ENCODE results near the gene FMR1NB. TPM values are rescaled to one million over a fixed set of nuclear protein-coding genes. Genes with fewer than 3 reads are reported as not detected.

The FMR1NB gene
- total RNA-seq, 1 donor from 2014 or later: not detected

- Histone ChIP-seq H3K4me3 (no peak overlapping the region), H3K27ac (no peak overlapping the region), H3K9me3 (no peaks in the 10 kb centered on the region), H3K4me1 (no peaks in the 10 kb centered on the region), H3K36me3 (no peaks in the 10 kb centered on the region), H3K27me3 (no peaks in the 10 kb centered on the region)
- intact Hi-C loops (cut with DNase I): no loop called here
- no peak for DNase-seq (ENCODE audit: extremely low spot score in 2 of 2)
- no peak for TF ChIP-seq POLR2AphosphoS5 (IDR thresholded peaks at IDR 0.05; ENCODE audit: insufficient read depth in 1 of 2, low read depth in 1 of 2)
- TF ChIP-seq POLR2A (IDR thresholded peaks at IDR 0.05): no peak
- TF ChIP-seq, protein P1, sequence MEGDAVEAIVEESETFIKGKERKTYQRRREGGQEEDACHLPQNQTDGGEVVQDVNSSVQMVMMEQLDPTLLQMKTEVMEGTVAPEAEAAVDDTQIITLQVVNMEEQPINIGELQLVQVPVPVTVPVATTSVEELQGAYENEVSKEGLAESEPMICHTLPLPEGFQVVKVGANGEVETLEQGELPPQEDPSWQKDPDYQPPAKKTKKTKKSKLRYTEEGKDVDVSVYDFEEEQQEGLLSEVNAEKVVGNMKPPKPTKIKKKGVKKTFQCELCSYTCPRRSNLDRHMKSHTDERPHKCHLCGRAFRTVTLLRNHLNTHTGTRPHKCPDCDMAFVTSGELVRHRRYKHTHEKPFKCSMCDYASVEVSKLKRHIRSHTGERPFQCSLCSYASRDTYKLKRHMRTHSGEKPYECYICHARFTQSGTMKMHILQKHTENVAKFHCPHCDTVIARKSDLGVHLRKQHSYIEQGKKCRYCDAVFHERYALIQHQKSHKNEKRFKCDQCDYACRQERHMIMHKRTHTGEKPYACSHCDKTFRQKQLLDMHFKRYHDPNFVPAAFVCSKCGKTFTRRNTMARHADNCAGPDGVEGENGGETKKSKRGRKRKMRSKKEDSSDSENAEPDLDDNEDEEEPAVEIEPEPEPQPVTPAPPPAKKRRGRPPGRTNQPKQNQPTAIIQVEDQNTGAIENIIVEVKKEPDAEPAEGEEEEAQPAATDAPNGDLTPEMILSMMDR (IDR thresholded peaks at IDR 0.05): no peak
Observed at GRCh38 chrX:147962476-147962875, 18.7 kb upstream of the FMR1NB start.

GRCh38 chrX:147978931-147979330, 2.2 kb upstream of the FMR1NB start:
- intact Hi-C loops (cut with DNase I): no loop called here
- H3K4me1 ChIP-seq: no peaks in the 10 kb centered on the region
- no peak overlapping the region for H3K4me3 ChIP-seq
- no peak for TF ChIP-seq POLR2A (IDR thresholded peaks at IDR 0.05)
- TF ChIP-seq, protein P1 (IDR thresholded peaks at IDR 0.05): no peak
- no peak for TF ChIP-seq POLR2AphosphoS5 (IDR thresholded peaks at IDR 0.05; ENCODE audit: insufficient read depth in 1 of 2, low read depth in 1 of 2)
- no peaks in the 10 kb centered on the region for H3K9me3 ChIP-seq
- DNase-seq (ENCODE audit: extremely low spot score in 2 of 2): no peak
- H3K27ac ChIP-seq: no peak overlapping the region
- H3K36me3 ChIP-seq: no peaks in the 10 kb centered on the region
- H3K27me3 ChIP-seq: no peaks in the 10 kb centered on the region

- DNase-seq (ENCODE audit: extremely low spot score in 2 of 2): no peak
- intact Hi-C loops (cut with DNase I): no loop called here
- H3K36me3 ChIP-seq: no peaks in the 10 kb centered on the region
- TF ChIP-seq POLR2A (IDR thresholded peaks at IDR 0.05) (no peak), POLR2AphosphoS5 (IDR thresholded peaks at IDR 0.05; ENCODE audit: insufficient read depth in 1 of 2, low read depth in 1 of 2) (no peak)
- TF ChIP-seq, protein P1 (IDR thresholded peaks at IDR 0.05): no peak
- H3K27ac ChIP-seq: no peak overlapping the region
- no peaks in the 10 kb centered on the region for H3K9me3 ChIP-seq
- H3K4me3 ChIP-seq: no peak overlapping the region
- H3K27me3 ChIP-seq: no peaks in the 10 kb centered on the region
- H3K4me1 ChIP-seq: no peaks in the 10 kb centered on the region
Observed at GRCh38 chrX:148020329-148020728, 39.2 kb downstream of the FMR1NB start.

DNA sequence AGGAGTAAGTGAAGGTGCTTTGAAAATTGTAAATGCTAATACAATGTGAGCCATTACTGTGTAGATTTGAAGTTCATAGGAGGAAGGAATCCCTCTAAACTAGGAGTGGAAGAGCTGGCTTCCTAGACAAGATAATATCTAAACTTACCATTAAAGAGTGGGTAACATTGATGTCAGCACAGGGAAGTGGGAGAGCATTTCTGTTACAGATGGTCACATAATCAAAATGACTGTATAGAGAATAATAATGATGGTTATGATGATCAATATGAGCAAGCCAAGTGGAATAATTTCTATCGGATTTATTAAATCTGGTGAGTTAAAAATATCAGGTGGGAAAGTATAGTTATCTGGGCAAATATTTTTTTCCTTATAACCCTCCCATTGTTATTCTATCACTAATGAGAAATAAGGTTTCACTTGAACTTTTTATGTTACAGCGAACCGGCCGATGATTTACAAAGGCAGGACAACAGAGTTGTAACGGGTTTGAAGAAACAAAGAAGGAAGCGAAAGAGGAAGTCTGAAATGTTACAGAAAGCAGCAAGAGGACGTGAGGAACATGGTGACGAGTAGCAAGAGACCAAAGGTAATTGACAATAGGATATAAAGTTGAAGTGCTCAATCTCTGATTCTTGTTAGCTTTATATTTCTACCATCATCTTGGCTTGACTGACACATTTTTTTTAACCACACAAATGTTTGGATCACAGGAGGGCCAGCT, 43.5 kb downstream of the FMR1NB start:
- no peak overlapping the region for H3K27ac ChIP-seq
- intact Hi-C loops (cut with DNase I): no loop called here

DNA sequence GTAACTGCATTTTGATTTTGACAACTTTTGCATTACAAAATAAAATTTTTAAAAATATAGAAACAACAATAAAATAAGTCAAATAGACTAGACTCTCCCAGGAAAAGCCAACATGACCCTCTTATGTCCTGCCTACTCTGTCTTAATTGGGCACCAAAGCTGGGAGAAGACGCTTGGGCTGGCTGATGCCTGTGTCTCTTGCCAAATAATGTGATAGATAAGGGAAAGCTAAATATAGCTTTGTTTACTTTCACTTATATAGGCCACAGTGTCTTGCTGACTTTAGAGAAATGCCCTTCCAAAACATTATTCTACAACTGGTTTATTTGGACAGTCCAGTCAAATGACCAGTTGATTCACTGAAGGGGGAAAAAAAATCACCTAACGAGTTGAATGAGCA, 54.2 kb downstream of the FMR1NB start:
- no peaks in the 10 kb centered on the region for H3K27me3 ChIP-seq
- no peak for DNase-seq (ENCODE audit: extremely low spot score in 2 of 2)
- H3K27ac ChIP-seq: no peak overlapping the region
- H3K4me3 ChIP-seq: no peak overlapping the region
- intact Hi-C loops (cut with DNase I): no loop called here
- H3K36me3 ChIP-seq: no peaks in the 10 kb centered on the region
- no peaks in the 10 kb centered on the region for H3K9me3 ChIP-seq
- TF ChIP-seq, protein P1 (IDR thresholded peaks at IDR 0.05): no peak
- no peaks in the 10 kb centered on the region for H3K4me1 ChIP-seq

More for the DNA sequence above, 43.5 kb downstream of the FMR1NB start:
- Histone ChIP-seq H3K9me3 (no peaks in the 10 kb centered on the region), H3K4me3 (no peak overlapping the region), H3K4me1 (no peaks in the 10 kb centered on the region), H3K36me3 (no peaks in the 10 kb centered on the region), H3K27me3 (no peaks in the 10 kb centered on the region)
- no peak for DNase-seq (ENCODE audit: extremely low spot score in 2 of 2)
- no peak for TF ChIP-seq POLR2AphosphoS5 (IDR thresholded peaks at IDR 0.05; ENCODE audit: insufficient read depth in 1 of 2, low read depth in 1 of 2)
- no peak for TF ChIP-seq POLR2A (IDR thresholded peaks at IDR 0.05)
- TF ChIP-seq, protein P1 (IDR thresholded peaks at IDR 0.05): no peak
